A549 treated with GW870086 at 1 μM for 4 hours (cell line): ENCODE results near the gene CREB3L2. TPM values are rescaled to one million over a fixed set of nuclear protein-coding genes. Genes with fewer than 3 reads are reported as not detected.

Source experiments
- total RNA-seq: library from RNA; stranded (reverse); fragments of 200-300 nt; extraction: Qiagen RNA extraction; gene quantifications from 5 replicates; pipeline ENCODE4 v1.2.3, GENCODE V29; 2022; ENCODE audit warnings: low read depth

The CREB3L2 gene, protein sequence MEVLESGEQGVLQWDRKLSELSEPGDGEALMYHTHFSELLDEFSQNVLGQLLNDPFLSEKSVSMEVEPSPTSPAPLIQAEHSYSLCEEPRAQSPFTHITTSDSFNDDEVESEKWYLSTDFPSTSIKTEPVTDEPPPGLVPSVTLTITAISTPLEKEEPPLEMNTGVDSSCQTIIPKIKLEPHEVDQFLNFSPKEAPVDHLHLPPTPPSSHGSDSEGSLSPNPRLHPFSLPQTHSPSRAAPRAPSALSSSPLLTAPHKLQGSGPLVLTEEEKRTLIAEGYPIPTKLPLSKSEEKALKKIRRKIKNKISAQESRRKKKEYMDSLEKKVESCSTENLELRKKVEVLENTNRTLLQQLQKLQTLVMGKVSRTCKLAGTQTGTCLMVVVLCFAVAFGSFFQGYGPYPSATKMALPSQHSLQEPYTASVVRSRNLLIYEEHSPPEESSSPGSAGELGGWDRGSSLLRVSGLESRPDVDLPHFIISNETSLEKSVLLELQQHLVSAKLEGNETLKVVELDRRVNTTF
- total RNA-seq: 25.1 to 36.5 TPM (median 33.4 TPM) in 5 replicates

DNA sequence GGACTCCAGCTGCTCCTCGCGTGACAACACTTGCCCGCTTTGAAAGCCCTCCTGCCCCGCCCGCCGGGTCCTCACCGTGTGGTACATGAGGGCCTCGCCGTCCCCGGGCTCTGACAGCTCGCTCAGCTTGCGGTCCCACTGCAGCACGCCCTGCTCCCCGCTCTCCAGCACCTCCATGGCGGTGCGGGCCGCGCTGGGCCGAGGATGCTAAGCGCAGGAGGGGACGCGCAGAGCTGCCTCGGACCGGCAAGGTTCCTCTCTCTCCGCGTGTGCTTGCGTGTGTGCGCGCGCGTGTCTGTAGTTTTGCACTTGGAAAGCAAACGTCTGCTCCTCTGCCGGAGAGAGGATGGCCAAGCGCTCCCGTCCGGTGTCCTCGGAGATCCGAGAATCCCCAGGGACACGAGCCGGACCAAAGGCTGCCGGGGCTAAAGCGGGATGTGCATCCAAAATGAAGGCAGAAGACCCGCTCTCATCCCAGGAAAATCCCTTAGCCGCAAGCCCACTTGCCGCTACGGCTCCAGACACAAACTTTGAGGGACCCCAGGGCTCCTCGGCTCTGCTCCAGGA lies at the start of gene CREB3L2:
TSS of gene CREB3L2 (minus strand) at position 558 of the 567 bp plus-strand sequence. CDS start at position 177, 381 bp downstream.

DNA sequence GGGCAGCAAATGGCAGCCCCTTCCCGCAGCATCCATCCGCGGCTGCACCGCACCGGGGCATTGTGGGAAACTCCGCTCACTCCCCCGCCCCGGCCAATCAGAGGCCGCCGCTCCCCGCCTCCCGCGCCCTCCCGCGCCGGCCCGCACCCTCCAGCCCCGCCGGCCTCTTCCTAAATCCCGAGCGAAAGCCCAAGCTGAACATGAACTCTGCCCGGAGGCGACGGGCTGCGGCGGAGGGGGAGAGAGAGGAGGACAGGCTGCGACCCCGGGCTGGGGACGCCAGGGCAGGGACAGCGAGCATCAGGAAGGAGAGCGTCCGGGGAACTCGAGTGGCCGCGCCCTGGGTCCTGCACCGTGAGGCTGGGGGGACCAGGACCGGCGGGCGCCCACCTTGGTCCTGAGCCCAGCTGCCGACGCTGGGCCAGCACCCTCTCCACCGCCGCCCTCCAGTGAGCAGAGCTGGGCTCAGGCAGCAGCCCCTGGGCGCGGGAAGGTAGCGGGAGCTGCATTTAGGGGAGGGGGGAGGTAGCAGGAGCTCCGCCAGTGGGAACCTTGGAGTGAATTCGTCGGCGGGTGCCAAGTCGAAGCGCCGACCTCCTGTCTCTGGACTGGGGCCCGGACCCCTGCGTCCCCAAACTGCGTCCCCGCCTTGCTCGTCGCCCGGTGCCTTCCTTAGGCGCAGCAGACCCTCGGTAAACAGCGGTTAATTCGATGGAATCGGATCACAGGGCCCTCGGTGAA lies 154.9 kb downstream of the CREB3L2 start, which contains the start of gene DGKI:
TSS of gene DGKI (minus strand) at position 148 of the 741 bp plus-strand sequence.

Other genes starting within 250 kb of the CREB3L2 start
- 0.22 to 0.33 TPM (median 0.25 TPM) in 4 of 5 replicates, not detected in the other for gene DGKI, start 155.1 kb downstream of the CREB3L2 start, total RNA-seq
- 0.18 to 0.23 TPM in 2 of 5 replicates, not detected in the others for gene AKR1D1, start 74.4 kb upstream of the CREB3L2 start, total RNA-seq